ENCODE results near the gene KLHL13.
"Not testable (repeated sequence)": the region's sequence is repeated elsewhere in the genome, so short reads cannot be mapped to it uniquely, and the experiment has no call there.

Gene KLHL13

DNA sequence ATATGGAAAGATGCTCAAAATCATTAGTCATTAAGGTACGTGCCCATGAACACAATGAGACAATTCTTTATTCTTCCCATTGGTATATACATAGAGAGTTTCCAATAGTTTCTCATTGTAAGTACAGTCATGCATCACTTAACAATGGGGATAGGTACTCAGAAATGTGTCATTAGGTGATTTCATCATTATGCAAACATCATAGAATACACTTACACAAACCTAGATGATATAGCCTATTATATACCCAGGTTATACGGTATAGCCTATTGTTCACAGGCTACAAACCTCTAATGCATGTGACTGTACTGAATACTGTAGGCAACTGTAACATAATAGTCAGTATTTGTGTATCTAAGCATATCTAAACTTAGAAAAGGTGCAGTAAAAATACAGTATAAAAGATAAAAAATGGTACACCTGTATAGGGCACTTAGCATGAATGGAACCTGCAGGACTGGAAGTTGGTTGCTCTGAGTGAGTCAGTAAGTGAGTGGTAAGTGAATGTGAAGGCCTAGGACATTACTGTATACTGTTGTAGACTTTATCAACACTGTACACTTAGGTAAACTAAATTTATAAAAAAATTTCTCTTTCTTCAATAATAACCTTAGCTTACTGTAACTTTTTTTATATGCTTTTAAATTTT, 49.6 kb downstream of the KLHL13 start:
- no peak for DNase-seq

GRCh38 chrX:118062817-118063615, 53.6 kb downstream of the KLHL13 start:
- no peak for DNase-seq

DNA sequence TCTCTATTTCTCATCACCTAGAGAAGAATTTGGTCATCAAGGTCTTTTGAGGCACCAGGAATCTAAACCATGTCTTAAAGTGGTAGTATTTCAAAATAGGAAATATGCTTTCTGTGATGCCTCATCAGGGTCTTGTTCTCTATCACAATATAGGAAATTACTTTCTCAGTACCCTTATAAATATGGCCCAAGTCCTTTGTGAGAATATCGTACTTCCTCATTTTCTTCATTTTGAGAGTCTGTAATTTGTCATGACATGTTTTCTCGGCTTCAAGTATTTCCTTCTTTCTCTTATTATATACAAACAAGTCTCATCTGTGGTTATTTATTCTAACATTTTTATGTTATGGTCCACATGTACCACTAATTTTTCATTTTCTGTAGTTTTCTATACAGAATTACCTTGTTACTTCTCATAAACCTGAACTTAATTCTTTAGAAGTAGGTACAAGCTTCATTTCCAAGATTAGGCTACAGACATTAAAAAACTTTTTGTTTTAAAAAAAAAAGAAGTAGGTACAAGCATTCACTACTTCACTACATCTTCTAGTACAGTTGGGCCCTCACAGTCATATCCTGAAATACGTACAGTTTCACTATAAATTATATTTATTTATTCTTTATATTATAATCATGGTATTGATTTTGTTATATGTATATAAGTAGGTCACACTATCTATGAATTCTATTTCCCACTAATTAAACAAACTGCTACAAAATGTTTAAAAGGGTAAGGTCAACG, 54.4 kb downstream of the KLHL13 start:
- no peak for DNase-seq

- no peak for DNase-seq
Measured at GRCh38 chrX:118058924-118059323, 57.7 kb downstream of the KLHL13 start.

GRCh38 chrX:118056870-118057269, 59.7 kb downstream of the KLHL13 start:
- no peak for DNase-seq

DNA sequence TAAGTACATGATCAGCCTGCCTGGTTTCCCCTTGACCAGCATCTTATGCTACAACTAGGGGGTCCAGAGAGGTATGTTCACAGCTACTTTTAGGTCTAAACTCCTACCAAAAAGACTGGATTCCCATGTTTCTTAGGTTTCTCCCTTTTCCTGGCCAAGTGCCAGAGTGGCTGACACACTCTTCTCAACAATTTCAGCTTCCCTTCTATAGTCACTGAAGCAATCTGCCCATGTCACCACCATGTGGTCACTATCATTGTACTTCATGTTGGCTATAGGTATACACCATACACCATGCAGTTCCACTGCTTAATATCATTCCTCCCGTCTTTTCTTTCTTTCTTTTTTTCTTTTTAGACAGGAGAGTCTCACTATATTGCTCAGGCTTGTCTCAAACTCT, 66.9 kb downstream of the KLHL13 start:
- no peak for DNase-seq

DNA sequence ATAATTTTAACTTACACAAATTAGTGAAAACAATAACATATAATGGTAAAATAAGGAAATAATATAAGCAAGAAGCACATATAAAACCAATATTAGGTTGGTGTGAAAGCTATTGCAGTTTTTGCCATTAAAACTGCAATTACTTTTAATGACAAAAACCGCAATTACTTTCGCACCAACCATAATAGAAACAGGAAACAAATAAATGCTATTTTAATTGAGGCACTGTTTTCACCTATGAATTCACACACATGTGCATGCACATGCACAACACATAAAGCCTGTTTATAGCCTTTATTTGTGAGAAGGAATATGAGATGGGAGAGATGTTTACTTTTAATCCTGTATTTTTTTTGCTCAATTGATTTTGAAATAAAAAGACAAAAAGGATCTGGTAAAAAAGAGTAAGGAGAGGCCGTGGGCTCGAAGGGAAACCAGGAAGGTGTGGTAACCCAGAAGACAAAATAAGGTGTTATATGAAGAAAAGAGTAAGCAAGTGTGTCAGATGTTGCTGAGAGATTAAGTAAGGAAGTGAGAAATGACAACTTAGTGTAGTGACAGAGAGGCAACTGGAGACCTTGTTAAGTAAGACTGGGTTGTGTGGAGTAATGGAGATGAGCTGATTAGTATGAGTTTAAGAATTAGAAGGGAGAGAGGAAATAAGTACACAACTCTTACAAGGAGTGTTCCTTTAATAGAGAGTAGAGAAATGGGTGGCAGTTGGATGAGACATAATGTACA, 69.0 kb downstream of the KLHL13 start:
- DNase-seq: no peak

DNA sequence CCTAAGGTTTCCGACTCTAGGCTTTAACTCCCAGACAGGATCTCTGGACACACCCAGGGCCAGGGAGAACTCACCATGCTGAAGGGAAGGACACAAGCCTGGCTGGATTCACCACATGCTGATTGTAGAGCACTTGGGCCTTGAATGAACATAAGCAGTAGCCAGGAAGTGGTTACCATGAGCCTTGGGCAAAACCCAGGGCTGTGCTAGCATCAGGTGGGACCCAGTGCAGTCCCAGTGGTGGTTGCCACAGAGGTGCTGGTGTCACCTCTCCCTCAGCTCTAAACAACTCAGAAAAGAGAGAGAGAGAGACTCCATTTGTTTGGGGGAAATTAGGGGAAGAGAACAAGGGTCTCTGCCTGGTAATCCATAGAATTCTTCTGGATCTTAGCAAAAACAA, 77.0 kb downstream of the KLHL13 start:
- DNase-seq: no peak

GRCh38 chrX:118038614-118039365, 77.8 kb downstream of the KLHL13 start:
- DNase-seq: no peak

DNA sequence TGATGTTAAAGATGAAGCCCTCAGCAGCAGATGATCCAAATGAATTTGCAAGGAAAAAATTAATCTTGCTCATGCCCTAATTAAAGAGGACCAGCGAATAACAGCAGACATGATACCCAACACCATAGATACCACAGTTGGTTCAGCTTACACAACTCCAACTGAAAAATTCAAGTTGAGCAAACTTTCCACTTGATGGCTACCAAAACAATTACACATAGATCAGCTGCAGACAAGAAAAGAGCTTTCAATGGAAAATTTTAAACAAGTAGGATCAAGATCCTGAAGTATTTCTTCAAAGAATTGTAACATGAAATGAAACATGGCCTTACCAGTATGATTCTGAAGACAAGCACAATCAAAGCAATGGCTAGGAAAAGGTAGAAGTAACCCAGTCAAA, 90.0 kb downstream of the KLHL13 start:
- DNase-seq: no peak

DNA sequence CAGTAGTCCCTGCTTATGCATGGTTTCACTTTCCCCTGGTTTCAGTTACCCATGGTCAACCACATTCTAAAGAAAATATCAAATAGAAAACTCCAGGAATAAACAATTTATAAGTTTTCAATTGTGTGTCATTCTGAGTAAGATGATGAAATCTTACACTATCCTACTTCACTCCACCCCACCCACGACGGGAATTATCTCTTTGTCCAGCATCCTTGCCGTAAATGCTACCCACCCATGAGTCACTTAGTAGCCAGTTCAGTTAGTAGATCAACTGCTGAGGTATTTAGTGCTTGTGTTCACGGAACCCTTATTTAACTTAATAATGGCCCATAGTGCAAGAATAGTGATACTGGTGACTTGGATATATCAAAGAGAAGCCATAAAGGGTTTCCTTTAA, 91.4 kb downstream of the KLHL13 start:
- no peak for DNase-seq

GRCh38 chrX:118024482-118024881, 92.1 kb downstream of the KLHL13 start:
- DNase-seq: no peak

- no peak for DNase-seq
Measured at GRCh38 chrX:118022753-118023152, 93.9 kb downstream of the KLHL13 start.

DNA sequence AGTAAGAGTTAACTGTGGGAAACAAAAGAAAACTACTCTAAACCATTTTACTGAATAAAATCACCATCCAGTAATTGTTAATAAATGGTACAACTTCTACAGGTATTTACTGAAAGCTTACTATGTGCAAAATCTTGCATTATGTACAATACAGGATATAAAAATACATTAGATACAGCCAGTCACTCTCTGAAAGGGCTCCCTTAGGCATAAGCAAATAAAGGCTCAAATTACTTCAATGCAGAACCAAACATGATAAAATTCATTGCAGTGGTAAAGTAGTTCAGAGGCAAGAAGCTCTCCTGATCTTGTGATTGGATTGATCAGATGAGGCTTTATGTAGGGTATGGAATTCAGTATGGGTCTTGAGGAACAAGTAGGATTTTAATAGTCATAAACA, 100.2 kb downstream of the KLHL13 start:
- no peak for DNase-seq

- DNase-seq: not testable (repeated sequence)
Measured at GRCh38 chrX:118002417-118002816, 114.2 kb downstream of the KLHL13 start.

GRCh38 chrX:118000518-118000917, 116.1 kb downstream of the KLHL13 start:
- no peak for DNase-seq

DNA sequence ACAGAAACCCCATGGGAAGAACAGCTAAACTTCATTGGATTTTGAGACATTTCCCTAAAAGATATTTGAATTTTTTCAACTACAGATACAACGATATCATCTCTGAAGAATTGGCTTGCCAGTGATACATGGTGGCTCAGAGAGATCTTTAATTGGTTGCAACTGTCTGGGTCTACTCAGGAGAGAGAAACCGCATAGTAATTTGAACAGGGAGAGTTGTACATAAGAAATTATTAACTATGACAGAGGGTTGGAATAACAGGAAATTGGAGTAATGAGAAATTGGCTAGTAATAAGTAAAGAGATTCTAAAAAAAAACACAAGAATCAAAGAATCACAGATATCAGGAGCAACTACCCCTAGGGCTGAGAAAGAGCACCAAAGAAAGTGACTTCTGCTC, 118.4 kb downstream of the KLHL13 start:
- DNase-seq: no peak

GRCh38 chrX:117996918-117997480, 119.6 kb downstream of the KLHL13 start:
- no peak for DNase-seq

GRCh38 chrX:117996408-117996807, 120.2 kb downstream of the KLHL13 start:
- no peak for DNase-seq

- no peak for DNase-seq
Measured at GRCh38 chrX:117995378-117995777, 121.2 kb downstream of the KLHL13 start.

DNA sequence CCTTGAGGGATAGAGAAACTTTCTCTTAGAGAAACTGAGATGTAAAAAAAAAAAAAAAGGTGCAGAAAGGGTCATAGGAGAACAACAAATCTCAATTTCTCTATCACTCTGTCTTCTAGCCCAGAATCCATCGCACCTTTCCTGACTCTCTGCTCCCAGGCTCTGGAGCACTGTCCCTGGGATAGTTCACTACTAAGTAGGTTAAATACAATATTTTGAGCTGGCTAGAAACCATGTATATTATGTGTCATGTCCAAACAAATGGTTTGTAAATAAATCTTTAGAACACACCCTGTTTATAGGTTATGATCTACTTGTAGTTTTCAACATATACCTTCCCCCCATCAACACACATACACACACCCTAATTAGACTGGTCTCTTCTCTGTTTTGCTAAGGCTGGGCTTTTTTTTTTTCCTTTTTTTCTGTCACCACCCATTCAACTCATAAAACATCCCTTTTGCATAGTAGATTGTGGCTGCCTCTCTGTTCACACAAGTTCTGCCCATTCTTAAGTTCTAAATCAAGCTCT, 124.4 kb downstream of the KLHL13 start:
- DNase-seq: no peak

GRCh38 chrX:117990438-117990837, 126.2 kb downstream of the KLHL13 start:
- no peak for DNase-seq

Measured in right hindlimb (tissue), 1 donor.